Neural cell (in vitro differentiated cells): ENCODE data around the gene USP32. TPM values are rescaled to one million over a fixed set of nuclear protein-coding genes. Genes with fewer than 3 reads are reported as not detected.

ENCODE experiments used
- H2AFZ ChIP-seq: fragments of 200-600, 300-800 bp; sonication (generic), shearing (Covaris generic); 2 replicates; pipeline ENCODE4 v1.6.0; 2014; ENCODE audit warnings: low read depth, mild to moderate bottlenecking, antibody characterized with exemption, low read length, moderate library complexity
- H3F3A ChIP-seq: fragments of 200-600 bp; shearing (Covaris generic); 2 replicates; pipeline ENCODE4 v1.6.1; 2016; ENCODE audit warnings: mild to moderate bottlenecking, moderate library complexity, mixed read lengths, antibody characterized with exemption, low read length; ENCODE audit not compliant: insufficient read depth, poor library complexity, severe bottlenecking
- H3K27ac ChIP-seq: fragments of 200-600, 300-800 bp; sonication (generic), shearing (Covaris generic); 2 replicates; pipeline ENCODE4 v1.5.1; 2014; ENCODE audit warnings: mild to moderate bottlenecking, low read length, moderate library complexity
- H3K27me3 ChIP-seq: fragments of 300-800, 200-600 bp; sonication (generic), shearing (Covaris generic); 2 replicates; pipeline ENCODE4 v1.6.0; 2014; ENCODE audit warnings: mild to moderate bottlenecking, low read depth, low read length, moderate library complexity; ENCODE audit not compliant: insufficient read depth
- H3K36me3 ChIP-seq: fragments of 300-800, 200-600 bp; sonication (generic), shearing (Covaris generic); 2 replicates; pipeline ENCODE4 v1.5.1; 2014; ENCODE audit warnings: mild to moderate bottlenecking, antibody characterized with exemption, low read length, moderate library complexity; ENCODE audit not compliant: insufficient read depth
- H3K4me2 ChIP-seq: fragments of 300-800, 200-600 bp; sonication (generic), shearing (Covaris generic); 2 replicates; pipeline ENCODE4 v1.6.0; 2014; ENCODE audit warnings: mild to moderate bottlenecking, low read length
- H3K4me3 ChIP-seq: fragments of 300-800, 200-600 bp; sonication (generic), shearing (Covaris generic); 2 replicates; pipeline ENCODE4 v1.5.1; 2014; ENCODE audit warnings: mild to moderate bottlenecking, low read length, moderate library complexity
- H3K79me2 ChIP-seq: fragments of 200-600 bp; shearing (Covaris generic); replicated peaks from 2 replicates; pipeline ENCODE4 v1.6.0; 2014; ENCODE audit warnings: mild to moderate bottlenecking, low read length, moderate library complexity; ENCODE audit not compliant: insufficient read depth
- H3K9ac ChIP-seq: fragments of 300-800, 200-600 bp; sonication (generic), shearing (Covaris generic); 2 replicates; pipeline ENCODE4 v1.6.1; 2016; ENCODE audit warnings: mild to moderate bottlenecking, low read length, mixed read lengths
- H3K9me2 ChIP-seq: fragments of 200-600 bp; shearing (Covaris generic); 2 replicates; pipeline ENCODE4 v1.6.1; 2016; ENCODE audit warnings: mild to moderate bottlenecking, low read length, mixed read lengths; ENCODE audit not compliant: insufficient read depth
- H3K9me3 ChIP-seq: fragments of 200-600, 300-800 bp; sonication (generic), shearing (Covaris generic); 2 replicates; pipeline ENCODE4 v1.6.1; 2016; ENCODE audit warnings: mild to moderate bottlenecking, mixed run types, low read length, moderate library complexity, mixed read lengths
- H4K20me1 ChIP-seq: fragments of 200-600 bp; shearing (Covaris generic); 2 replicates; pipeline ENCODE4 v1.6.1; 2016; ENCODE audit warnings: mild to moderate bottlenecking, mixed run types; ENCODE audit not compliant: insufficient read depth
- EP300 ChIP-seq: fragments of 450-650 bp; conservative IDR thresholded peaks from 2 replicates; pipeline ENCODE4 v1.6.1; 2014; ENCODE audit warnings: antibody characterized with exemption, mild to moderate bottlenecking, moderate library complexity; ENCODE audit not compliant: poor library complexity, severe bottlenecking
- EZH2 ChIP-seq: fragments of 200-600, 300-800 bp; shearing (Covaris generic), sonication (generic); IDR thresholded peaks from 2 replicates; pipeline ENCODE4 v1.6.1; 2014; ENCODE audit warnings: antibody characterized with exemption, low read length, borderline replicate concordance, mild to moderate bottlenecking; ENCODE audit not compliant: insufficient read depth, poor library complexity, severe bottlenecking
- MXI1 ChIP-seq: fragments of 450-650 bp; conservative IDR thresholded peaks from 2 replicates; pipeline ENCODE4 v1.6.1; 2014; ENCODE audit warnings: antibody characterized with exemption, mild to moderate bottlenecking; ENCODE audit not compliant: poor library complexity, severe bottlenecking
- RAD21 ChIP-seq: fragments of 450-650 bp; conservative IDR thresholded peaks from 2 replicates; pipeline ENCODE4 v1.6.1; 2014; ENCODE audit warnings: antibody characterized with exemption, mild to moderate bottlenecking, moderate library complexity
- SMC3 ChIP-seq: fragments of 450-650 bp; conservative IDR thresholded peaks from 2 replicates; pipeline ENCODE4 v1.6.1; 2014; ENCODE audit warnings: antibody characterized with exemption, mild to moderate bottlenecking, moderate library complexity; ENCODE audit not compliant: poor library complexity
- TAF1 ChIP-seq: IDR thresholded peaks from 2 replicates; pipeline ENCODE4 v1.6.1; 2012; ENCODE audit warnings: low read depth
- polyA plus RNA-seq: library from polyadenylated mRNA; depleted of rRNA; stranded (reverse); fragments of >200 nt; gene quantifications from 2 replicates; pipeline ENCODE4 v1.2.3, GENCODE V29; 2014
- TF ChIP-seq, protein P1 (sequence below): fragments of 450-650 bp; IDR thresholded peaks from 2 replicates; pipeline ENCODE4 v1.5.1; 2014; ENCODE audit warnings: antibody characterized with exemption, mild to moderate bottlenecking, moderate library complexity; ENCODE audit not compliant: poor library complexity, severe bottlenecking
- TF ChIP-seq, protein P2 (sequence below): IDR thresholded peaks from 2 replicates; pipeline ENCODE4 v1.6.1; 2012; ENCODE audit warnings: borderline replicate concordance

Gene USP32
- polyA plus RNA-seq, 1 donor from 2014 or later = 25.7 TPM

- no peak overlapping the region for H3K27ac ChIP-seq
- H2AFZ ChIP-seq = no peak overlapping the region
- TF ChIP-seq, protein P1, sequence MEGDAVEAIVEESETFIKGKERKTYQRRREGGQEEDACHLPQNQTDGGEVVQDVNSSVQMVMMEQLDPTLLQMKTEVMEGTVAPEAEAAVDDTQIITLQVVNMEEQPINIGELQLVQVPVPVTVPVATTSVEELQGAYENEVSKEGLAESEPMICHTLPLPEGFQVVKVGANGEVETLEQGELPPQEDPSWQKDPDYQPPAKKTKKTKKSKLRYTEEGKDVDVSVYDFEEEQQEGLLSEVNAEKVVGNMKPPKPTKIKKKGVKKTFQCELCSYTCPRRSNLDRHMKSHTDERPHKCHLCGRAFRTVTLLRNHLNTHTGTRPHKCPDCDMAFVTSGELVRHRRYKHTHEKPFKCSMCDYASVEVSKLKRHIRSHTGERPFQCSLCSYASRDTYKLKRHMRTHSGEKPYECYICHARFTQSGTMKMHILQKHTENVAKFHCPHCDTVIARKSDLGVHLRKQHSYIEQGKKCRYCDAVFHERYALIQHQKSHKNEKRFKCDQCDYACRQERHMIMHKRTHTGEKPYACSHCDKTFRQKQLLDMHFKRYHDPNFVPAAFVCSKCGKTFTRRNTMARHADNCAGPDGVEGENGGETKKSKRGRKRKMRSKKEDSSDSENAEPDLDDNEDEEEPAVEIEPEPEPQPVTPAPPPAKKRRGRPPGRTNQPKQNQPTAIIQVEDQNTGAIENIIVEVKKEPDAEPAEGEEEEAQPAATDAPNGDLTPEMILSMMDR = no peak
- TF ChIP-seq EZH2 (no peak), SMC3 (no peak), MXI1 (no peak)
- no peak overlapping the region for H3K4me3 ChIP-seq
- no peaks in the 10 kb centered on the region for H3K79me2 ChIP-seq
- no peak overlapping the region for H3K9ac ChIP-seq
- no peaks in the 10 kb centered on the region for H4K20me1 ChIP-seq
- no peaks in the 10 kb centered on the region for H3K9me3 ChIP-seq
- no peak overlapping the region for H3K4me2 ChIP-seq
- H3K9me2 ChIP-seq = no peaks in the 10 kb centered on the region
- no peaks in the 10 kb centered on the region for H3F3A ChIP-seq
- H3K27me3 ChIP-seq = no peaks in the 10 kb centered on the region
- no peaks in the 10 kb centered on the region for H3K36me3 ChIP-seq
Observed at GRCh38 chr17:60327134-60327900, 64.6 kb downstream of the USP32 start.

DNA sequence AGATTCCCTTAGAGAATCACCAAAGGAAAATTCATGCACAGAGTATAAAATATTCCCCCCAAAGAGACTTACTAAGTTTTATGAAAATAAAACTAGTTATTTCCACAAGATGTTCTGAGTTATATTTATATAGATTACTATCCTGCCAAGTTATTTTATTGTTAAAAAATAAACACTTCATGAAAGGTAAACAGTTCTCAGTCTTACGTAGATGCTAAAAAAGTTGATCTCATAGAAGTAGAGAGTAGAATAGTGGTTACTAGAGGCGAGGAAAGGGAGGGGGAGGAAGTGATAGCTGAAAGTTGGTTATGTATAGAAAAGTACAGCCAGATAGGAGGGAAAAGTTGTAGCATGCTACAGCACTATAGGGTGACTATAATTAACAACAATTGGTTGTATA lies 65.2 kb downstream of the USP32 start:
- Histone ChIP-seq H3K9me3 (no peaks in the 10 kb centered on the region), H3K79me2 (peaks cover 3% of the 10 kb centered on the region), H3K36me3 (no peaks in the 10 kb centered on the region), H4K20me1 (no peaks in the 10 kb centered on the region), H3K9ac (no peak overlapping the region), H3K4me3 (no peak overlapping the region), H2AFZ (no peak overlapping the region), H3F3A (no peaks in the 10 kb centered on the region), H3K27me3 (no peaks in the 10 kb centered on the region), H3K9me2 (no peaks in the 10 kb centered on the region), H3K27ac (no peak overlapping the region), H3K4me2 (no peak overlapping the region)
- TF ChIP-seq, protein P2, sequence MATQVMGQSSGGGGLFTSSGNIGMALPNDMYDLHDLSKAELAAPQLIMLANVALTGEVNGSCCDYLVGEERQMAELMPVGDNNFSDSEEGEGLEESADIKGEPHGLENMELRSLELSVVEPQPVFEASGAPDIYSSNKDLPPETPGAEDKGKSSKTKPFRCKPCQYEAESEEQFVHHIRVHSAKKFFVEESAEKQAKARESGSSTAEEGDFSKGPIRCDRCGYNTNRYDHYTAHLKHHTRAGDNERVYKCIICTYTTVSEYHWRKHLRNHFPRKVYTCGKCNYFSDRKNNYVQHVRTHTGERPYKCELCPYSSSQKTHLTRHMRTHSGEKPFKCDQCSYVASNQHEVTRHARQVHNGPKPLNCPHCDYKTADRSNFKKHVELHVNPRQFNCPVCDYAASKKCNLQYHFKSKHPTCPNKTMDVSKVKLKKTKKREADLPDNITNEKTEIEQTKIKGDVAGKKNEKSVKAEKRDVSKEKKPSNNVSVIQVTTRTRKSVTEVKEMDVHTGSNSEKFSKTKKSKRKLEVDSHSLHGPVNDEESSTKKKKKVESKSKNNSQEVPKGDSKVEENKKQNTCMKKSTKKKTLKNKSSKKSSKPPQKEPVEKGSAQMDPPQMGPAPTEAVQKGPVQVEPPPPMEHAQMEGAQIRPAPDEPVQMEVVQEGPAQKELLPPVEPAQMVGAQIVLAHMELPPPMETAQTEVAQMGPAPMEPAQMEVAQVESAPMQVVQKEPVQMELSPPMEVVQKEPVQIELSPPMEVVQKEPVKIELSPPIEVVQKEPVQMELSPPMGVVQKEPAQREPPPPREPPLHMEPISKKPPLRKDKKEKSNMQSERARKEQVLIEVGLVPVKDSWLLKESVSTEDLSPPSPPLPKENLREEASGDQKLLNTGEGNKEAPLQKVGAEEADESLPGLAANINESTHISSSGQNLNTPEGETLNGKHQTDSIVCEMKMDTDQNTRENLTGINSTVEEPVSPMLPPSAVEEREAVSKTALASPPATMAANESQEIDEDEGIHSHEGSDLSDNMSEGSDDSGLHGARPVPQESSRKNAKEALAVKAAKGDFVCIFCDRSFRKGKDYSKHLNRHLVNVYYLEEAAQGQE = no peak
- TF ChIP-seq, protein P1 = no peak
- no peak for TF ChIP-seq EP300
- no peak for TF ChIP-seq SMC3
- no peak for TF ChIP-seq TAF1
- no peak for TF ChIP-seq RAD21
- TF ChIP-seq EZH2 = no peak
- no peak for TF ChIP-seq MXI1
